HEK293 (cell line): ENCODE measurements around the gene BPI.

Source experiments
- CTCF ChIA-PET: fragments of 350-600 bp; formaldehyde crosslinking; extraction: SDS; loops from one replicate; lab custom pipeline; 2021; ENCODE audit warnings: antibody characterized with exemption; lab: Yijun Ruan, JAX
- POLR2A ChIA-PET: fragments of 300-600 bp; formaldehyde crosslinking; extraction: SDS; loops from one replicate; lab custom pipeline; 2020; ENCODE audit warnings: antibody characterized with exemption, inconsistent platforms; lab: Yijun Ruan, JAX
- H3K27ac ChIP-seq: fragments of 200-500 bp; sonication (Bioruptor generic); 2 replicates; pipeline ENCODE4 v1.5.1; 2014; ENCODE audit warnings: low read depth, low read length, control low read depth, inconsistent platforms; ENCODE audit errors: extremely low read depth
- H3K36me3 ChIP-seq, 2 experiments: fragments of 200-500 bp in 1 of 2; sonication (Bioruptor generic) in 1 of 2; 1 replicate in 1 of 2; 2 replicates in 1 of 2; pipeline ENCODE4 v1.5.1; 2014 to 2017; ENCODE audit warnings: inconsistent platforms in 2 of 2, low read length in 2 of 2; ENCODE audit not compliant: control insufficient read depth in 2 of 2, insufficient read depth in 1 of 2
- H3K4me1 ChIP-seq: fragments of 200-500 bp; sonication (Bioruptor generic); 2 replicates; pipeline ENCODE4 v1.5.1; 2014; ENCODE audit warnings: mild to moderate bottlenecking, low read length, inconsistent platforms; ENCODE audit not compliant: control insufficient read depth, insufficient read depth
- H3K4me3 ChIP-seq: 2 replicates; pipeline ENCODE4 v1.5.1; 2011; ENCODE audit warnings: low read depth, mild to moderate bottlenecking, control low read depth, low read length, moderate library complexity
- H3K9me3 ChIP-seq: fragments of 200-500 bp; sonication (Bioruptor generic); 2 replicates; pipeline ENCODE4 v1.5.1; 2014; ENCODE audit warnings: low read depth, low read length, inconsistent platforms; ENCODE audit not compliant: control insufficient read depth, insufficient read depth
- EGR2 ChIP-seq: fragments of 450-650 bp; formaldehyde crosslinking; IDR thresholded peaks from 2 replicates; pipeline ENCODE4 v1.5.1; 2016; ENCODE audit warnings: low read depth, missing biosample characterization, missing genetic modification characterization
- GLI4 ChIP-seq: fragments of 450-650 bp; formaldehyde crosslinking; IDR thresholded peaks from 2 replicates; pipeline ENCODE4 v1.5.1; 2016; ENCODE audit warnings: missing biosample characterization, missing genetic modification characterization
- KLF16 ChIP-seq: fragments of 450-650 bp; formaldehyde crosslinking; IDR thresholded peaks from 2 replicates; pipeline ENCODE4 v1.5.1; 2017; ENCODE audit warnings: missing biosample characterization, missing genetic modification characterization
- KLF9 ChIP-seq: fragments of 450-650 bp; formaldehyde crosslinking; IDR thresholded peaks from 2 replicates; pipeline ENCODE4 v1.5.1; 2016; ENCODE audit warnings: missing biosample characterization, missing genetic modification characterization, low read depth
- PRDM10 ChIP-seq: fragments of 450-650 bp; formaldehyde crosslinking; IDR thresholded peaks from 2 replicates; pipeline ENCODE4 v1.5.1; 2016; ENCODE audit warnings: missing biosample characterization, missing genetic modification characterization
- ZBTB1 ChIP-seq: fragments of 450-650 bp; formaldehyde crosslinking; IDR thresholded peaks from 2 replicates; pipeline ENCODE4 v1.5.1; 2016; ENCODE audit warnings: missing biosample characterization, missing genetic modification characterization
- ZBTB8A ChIP-seq: fragments of 450-650 bp; formaldehyde crosslinking; IDR thresholded peaks from 2 replicates; pipeline ENCODE4 v1.5.1; 2016; ENCODE audit warnings: missing biosample characterization, missing genetic modification characterization
- ZFP69B ChIP-seq: fragments of 450-650 bp; formaldehyde crosslinking; IDR thresholded peaks from 2 replicates; pipeline ENCODE4 v1.5.1; 2016; ENCODE audit warnings: missing biosample characterization, missing genetic modification characterization
- ZNF157 ChIP-seq: fragments of 450-650 bp; formaldehyde crosslinking; IDR thresholded peaks from 2 replicates; pipeline ENCODE4 v1.5.1; 2016; ENCODE audit warnings: missing biosample characterization, missing genetic modification characterization
- ZNF16 ChIP-seq: fragments of 450-650 bp; formaldehyde crosslinking; IDR thresholded peaks from 2 replicates; pipeline ENCODE4 v1.5.1; 2016; ENCODE audit warnings: low read depth, missing biosample characterization, missing genetic modification characterization
- ZNF354C ChIP-seq: fragments of 450-650 bp; formaldehyde crosslinking; IDR thresholded peaks from 2 replicates; pipeline ENCODE4 v1.5.1; 2016; ENCODE audit warnings: missing biosample characterization, missing genetic modification characterization, low read depth, borderline replicate concordance
- ZNF449 ChIP-seq: fragments of 450-650 bp; formaldehyde crosslinking; IDR thresholded peaks from 2 replicates; pipeline ENCODE4 v1.5.1; 2017; ENCODE audit warnings: missing biosample characterization, mild to moderate bottlenecking, missing genetic modification characterization, moderate library complexity
- ZNF645 ChIP-seq: fragments of 450-650 bp; formaldehyde crosslinking; IDR thresholded peaks from 2 replicates; pipeline ENCODE4; 2016; ENCODE audit warnings: missing biosample characterization, missing genetic modification characterization
- ZNF660 ChIP-seq: fragments of 450-650 bp; IDR thresholded peaks from 2 replicates; pipeline ENCODE4 v1.5.1; 2018; ENCODE audit warnings: missing biosample characterization, mild to moderate bottlenecking, missing genetic modification characterization
- ZNF664 ChIP-seq: fragments of 450-650 bp; formaldehyde crosslinking; IDR thresholded peaks from 2 replicates; pipeline ENCODE4 v1.5.1; 2016; ENCODE audit warnings: missing biosample characterization, missing genetic modification characterization
- ZNF707 ChIP-seq: fragments of 450-650 bp; formaldehyde crosslinking; IDR thresholded peaks from 2 replicates; pipeline ENCODE4 v1.5.1; 2016; ENCODE audit warnings: missing biosample characterization, missing genetic modification characterization
- ZNF776 ChIP-seq: fragments of 450-650 bp; formaldehyde crosslinking; IDR thresholded peaks from 2 replicates; pipeline ENCODE4 v1.5.0; 2017; ENCODE audit warnings: missing biosample characterization, missing genetic modification characterization, borderline replicate concordance
- ZNF837 ChIP-seq: fragments of 450-650 bp; formaldehyde crosslinking; IDR thresholded peaks from 2 replicates; pipeline ENCODE4 v1.5.1; 2016; ENCODE audit warnings: missing biosample characterization, missing genetic modification characterization

BPI gene

GRCh38 chr20:38255393-38255792 lies 48.6 kb upstream of the BPI start (continued):
- TF ChIP-seq ZNF837 (tag by site-specific recombination) (no peak), ZBTB1 (tag by site-specific recombination) (no peak), ZNF645 (tag by site-specific recombination) (no peak), ZNF449 (tag by site-specific recombination) (no peak), KLF9 (tag by site-specific recombination) (no peak), ZNF664 (tag by site-specific recombination) (no peak), ZNF707 (no peak), ZBTB8A (tag by site-specific recombination) (no peak), ZNF660 (tag by site-specific recombination) (no peak), ZNF776 (no peak)

- Histone ChIP-seq H3K36me3 (no peaks in the 10 kb centered on the region), H3K27ac (no peak overlapping the region), H3K4me1 (no peaks in the 10 kb centered on the region), H3K4me3 (no peak overlapping the region), H3K9me3 (no peaks in the 10 kb centered on the region)
- TF ChIP-seq ZFP69B (no peak), EGR2 (tag by site-specific recombination) (no peak), ZNF16 (0 out of 2 replicates have a peak, but pooled peaks have one; percentile 46), PRDM10 (tag by site-specific recombination) (no peak), GLI4 (no peak)
- ChIA-PET POLR2A (no interaction called here), CTCF (interaction anchor here (1.2 to 4.5 kb wide), 2 partner anchors 13 to 34 kb away, joined by 3 to 30 read pairs; no protein-coding TSS in a partner anchor)
Measured at GRCh38 chr20:38256021-38256420, 47.9 kb upstream of the BPI start.

- H3K36me3 ChIP-seq = no peaks in the 10 kb centered on the region
- ChIA-PET POLR2A (no interaction called here), CTCF (interaction anchor here (0.7 to 4.5 kb wide), 2 partner anchors 14 to 289 kb away, joined by 3 to 30 read pairs; no protein-coding TSS in a partner anchor)
- no peak overlapping the region for H3K4me3 ChIP-seq
- no peak for TF ChIP-seq ZNF354C (tag by site-specific recombination)
- TF ChIP-seq KLF16 (tag by site-specific recombination) = no peak
- no peak for TF ChIP-seq ZBTB1 (tag by site-specific recombination)
- no peak for TF ChIP-seq ZNF157 (tag by site-specific recombination)
- no peaks in the 10 kb centered on the region for H3K9me3 ChIP-seq
- no peak overlapping the region for H3K27ac ChIP-seq
- H3K4me1 ChIP-seq = no peaks in the 10 kb centered on the region
Measured at GRCh38 chr20:38256966-38257365, 47.0 kb upstream of the BPI start.
